ENCODE data around the gene KRT2. TPM values are rescaled to one million over a fixed set of nuclear protein-coding genes. Genes with fewer than 3 reads are reported as not detected.
A peak's percentile ranks its signal among the peaks of the same experiment; 100 is the strongest.

KRT2 gene
- total and polyA plus RNA-seq, 9 of the 15 experiments (the other 6 are each of a cell fraction or from before 2014, with no cell fraction given) = 0.03 to 0.69 (median 0.07) TPM; not detected in 2

DNA sequence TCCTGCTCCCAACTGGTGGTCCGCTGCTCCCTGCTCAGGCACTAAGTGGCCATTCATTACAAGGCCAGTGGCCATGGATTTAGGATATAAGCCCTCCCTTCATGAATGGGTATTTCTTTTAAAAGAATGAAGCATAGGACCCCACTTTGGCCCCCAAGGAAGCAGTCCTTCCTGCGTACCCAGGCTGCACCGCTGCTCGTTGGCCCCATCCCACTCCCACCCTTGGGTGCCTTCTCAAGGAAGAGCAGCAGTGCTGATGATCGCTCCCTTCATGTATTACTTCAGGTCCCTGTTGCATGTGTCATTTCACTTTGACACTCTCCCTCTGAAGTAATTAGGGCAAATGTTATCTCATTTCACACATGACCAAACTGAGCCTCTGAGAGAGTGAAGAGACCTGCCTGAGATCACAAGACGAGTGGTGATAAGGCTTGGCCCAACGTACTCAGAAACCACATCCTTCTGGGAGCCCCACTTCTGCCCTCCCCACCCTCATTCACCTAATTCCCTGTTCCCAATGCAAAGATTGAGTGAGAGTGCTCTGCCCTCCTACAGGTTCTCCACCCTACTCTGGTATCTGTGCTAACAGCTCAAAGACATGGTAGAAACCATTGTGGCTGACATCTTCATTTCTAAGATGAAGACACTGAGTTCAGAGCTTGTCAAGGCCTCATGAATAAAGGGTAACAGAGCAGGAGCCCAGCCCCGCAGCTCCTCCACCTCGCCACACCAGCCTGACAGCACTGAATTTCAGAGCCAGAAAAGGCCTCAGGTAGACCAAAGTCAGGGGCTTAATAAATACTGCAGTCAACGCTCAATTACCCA is 10.3 kb upstream of the KRT2 start (continued):
- TF ChIP-seq SRSF1 (IDR thresholded peaks at IDR 0.05; ENCODE audit: low read depth, low read length) (no peak), ZFX (CRISPR knock-in tag; IDR thresholded peaks at IDR 0.05) (peak; percentile 37), MTF1 (CRISPR knock-in tag; IDR thresholded peaks at IDR 0.05; ENCODE audit: borderline replicate concordance) (no peak), ELF1 (tag; IDR thresholded peaks at IDR 0.05) (no peak; the same call in 1 of the 2 replicates), SLC30A9 (CRISPR knock-in tag; IDR thresholded peaks at IDR 0.05) (no peak), ZNF76 (CRISPR knock-in tag; IDR thresholded peaks at IDR 0.05; ENCODE audit: borderline replicate concordance) (peak; percentile 64; the same call in 1 of the 2 replicates), NEUROD1 (IDR thresholded peaks at IDR 0.05; ENCODE audit: borderline replicate concordance, low read depth, low read length, partially characterized antibody) (peak; percentile 80), ZNF75A (CRISPR knock-in tag; IDR thresholded peaks at IDR 0.05) (no peak; the same call in 1 of the 2 replicates), ZNF830 (CRISPR knock-in tag; IDR thresholded peaks at IDR 0.05) (peak; percentile 94), DDX20 (tag; IDR thresholded peaks at IDR 0.05; ENCODE audit: low read depth) (no peak), BRD9 (IDR thresholded peaks at IDR 0.05; ENCODE audit: low read depth, partially characterized antibody) (peak; percentile 34), CXXC5 (CRISPR knock-in tag; IDR thresholded peaks at IDR 0.05) (peak; percentile 93), ELF4 (CRISPR knock-in tag; IDR thresholded peaks at IDR 0.05) (peak; percentile 39), KDM5B (IDR thresholded peaks at IDR 0.05; ENCODE audit: insufficient replicate concordance, low read depth, low read length) (no peak), NCOA2 (IDR thresholded peaks at IDR 0.05; ENCODE audit: partially characterized antibody in 2 of 2) (peak; percentile 78 to 80), POLR2B (IDR thresholded peaks at IDR 0.05; ENCODE audit: low read depth, partially characterized antibody) (no peak), POLR3A (IDR thresholded peaks at IDR 0.05; ENCODE audit: borderline replicate concordance, extremely low read depth, insufficient read depth, insufficient read length) (no peak)
- TF ChIP-seq, protein P1, sequence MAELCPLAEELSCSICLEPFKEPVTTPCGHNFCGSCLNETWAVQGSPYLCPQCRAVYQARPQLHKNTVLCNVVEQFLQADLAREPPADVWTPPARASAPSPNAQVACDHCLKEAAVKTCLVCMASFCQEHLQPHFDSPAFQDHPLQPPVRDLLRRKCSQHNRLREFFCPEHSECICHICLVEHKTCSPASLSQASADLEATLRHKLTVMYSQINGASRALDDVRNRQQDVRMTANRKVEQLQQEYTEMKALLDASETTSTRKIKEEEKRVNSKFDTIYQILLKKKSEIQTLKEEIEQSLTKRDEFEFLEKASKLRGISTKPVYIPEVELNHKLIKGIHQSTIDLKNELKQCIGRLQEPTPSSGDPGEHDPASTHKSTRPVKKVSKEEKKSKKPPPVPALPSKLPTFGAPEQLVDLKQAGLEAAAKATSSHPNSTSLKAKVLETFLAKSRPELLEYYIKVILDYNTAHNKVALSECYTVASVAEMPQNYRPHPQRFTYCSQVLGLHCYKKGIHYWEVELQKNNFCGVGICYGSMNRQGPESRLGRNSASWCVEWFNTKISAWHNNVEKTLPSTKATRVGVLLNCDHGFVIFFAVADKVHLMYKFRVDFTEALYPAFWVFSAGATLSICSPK (IDR thresholded peaks at IDR 0.05; ENCODE audit: borderline replicate concordance) = no peak
- TF ChIP-seq, protein P2, sequence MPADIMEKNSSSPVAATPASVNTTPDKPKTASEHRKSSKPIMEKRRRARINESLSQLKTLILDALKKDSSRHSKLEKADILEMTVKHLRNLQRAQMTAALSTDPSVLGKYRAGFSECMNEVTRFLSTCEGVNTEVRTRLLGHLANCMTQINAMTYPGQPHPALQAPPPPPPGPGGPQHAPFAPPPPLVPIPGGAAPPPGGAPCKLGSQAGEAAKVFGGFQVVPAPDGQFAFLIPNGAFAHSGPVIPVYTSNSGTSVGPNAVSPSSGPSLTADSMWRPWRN (IDR thresholded peaks at IDR 0.05; ENCODE audit: low read depth) = peak; percentile 96
- TF ChIP-seq, protein P3, sequence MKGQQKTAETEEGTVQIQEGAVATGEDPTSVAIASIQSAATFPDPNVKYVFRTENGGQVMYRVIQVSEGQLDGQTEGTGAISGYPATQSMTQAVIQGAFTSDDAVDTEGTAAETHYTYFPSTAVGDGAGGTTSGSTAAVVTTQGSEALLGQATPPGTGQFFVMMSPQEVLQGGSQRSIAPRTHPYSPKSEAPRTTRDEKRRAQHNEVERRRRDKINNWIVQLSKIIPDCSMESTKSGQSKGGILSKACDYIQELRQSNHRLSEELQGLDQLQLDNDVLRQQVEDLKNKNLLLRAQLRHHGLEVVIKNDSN (CRISPR knock-in tag; IDR thresholded peaks at IDR 0.05) = peak; percentile 70
- TF ChIP-seq, protein P4, sequence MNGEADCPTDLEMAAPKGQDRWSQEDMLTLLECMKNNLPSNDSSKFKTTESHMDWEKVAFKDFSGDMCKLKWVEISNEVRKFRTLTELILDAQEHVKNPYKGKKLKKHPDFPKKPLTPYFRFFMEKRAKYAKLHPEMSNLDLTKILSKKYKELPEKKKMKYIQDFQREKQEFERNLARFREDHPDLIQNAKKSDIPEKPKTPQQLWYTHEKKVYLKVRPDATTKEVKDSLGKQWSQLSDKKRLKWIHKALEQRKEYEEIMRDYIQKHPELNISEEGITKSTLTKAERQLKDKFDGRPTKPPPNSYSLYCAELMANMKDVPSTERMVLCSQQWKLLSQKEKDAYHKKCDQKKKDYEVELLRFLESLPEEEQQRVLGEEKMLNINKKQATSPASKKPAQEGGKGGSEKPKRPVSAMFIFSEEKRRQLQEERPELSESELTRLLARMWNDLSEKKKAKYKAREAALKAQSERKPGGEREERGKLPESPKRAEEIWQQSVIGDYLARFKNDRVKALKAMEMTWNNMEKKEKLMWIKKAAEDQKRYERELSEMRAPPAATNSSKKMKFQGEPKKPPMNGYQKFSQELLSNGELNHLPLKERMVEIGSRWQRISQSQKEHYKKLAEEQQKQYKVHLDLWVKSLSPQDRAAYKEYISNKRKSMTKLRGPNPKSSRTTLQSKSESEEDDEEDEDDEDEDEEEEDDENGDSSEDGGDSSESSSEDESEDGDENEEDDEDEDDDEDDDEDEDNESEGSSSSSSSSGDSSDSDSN (IDR thresholded peaks at IDR 0.05; ENCODE audit: borderline replicate concordance in 1 of 2, low read depth in 2 of 2, low read length in 2 of 2) = peak in 1 of 2 experiments; percentile 59; a peak in 1 of 4 replicates

All from K562 (cell line).